ENCODE measurements around the gene TCF7L1. TPM values are rescaled to one million over a fixed set of nuclear protein-coding genes. Genes with fewer than 3 reads are reported as not detected.

Gene TCF7L1
- total RNA-seq, 2 experiments from 2014 or later, result not detected

GRCh38 chr2:85237849-85238565, 104.8 kb downstream of the TCF7L1 start:
- no peak for DNase-seq
- Mint-ChIP-seq H3K36me3 (no peaks in the 10 kb centered on the region), H3K27me3 (peaks cover 22% of the 10 kb centered on the region), H3K27ac (no peak overlapping the region), H3K9me3 (ENCODE audit: low read depth) (no peaks in the 10 kb centered on the region), H3K4me3 (no peak overlapping the region), H3K4me1 (no peaks in the 10 kb centered on the region)
- ATAC-seq, result no peak
- CTCF ChIA-PET, result no interaction called here

- H3K27ac Mint-ChIP-seq, result no peak overlapping the region
- peaks cover 22% of the 10 kb centered on the region for H3K27me3 Mint-ChIP-seq
- H3K4me1 Mint-ChIP-seq, result no peaks in the 10 kb centered on the region
- H3K4me3 Mint-ChIP-seq, result no peak overlapping the region
- CTCF ChIA-PET, result no interaction called here
- H3K36me3 Mint-ChIP-seq, result no peaks in the 10 kb centered on the region
- no peak for DNase-seq
- H3K9me3 Mint-ChIP-seq (ENCODE audit: low read depth), result no peaks in the 10 kb centered on the region
- no peak for ATAC-seq
Measured at GRCh38 chr2:85238607-85239006, 105.4 kb downstream of the TCF7L1 start.

- CTCF ChIA-PET, result no interaction called here
- ATAC-seq (no peak), DNase-seq (no peak)
- H3K9me3 Mint-ChIP-seq (ENCODE audit: low read depth), result no peaks in the 10 kb centered on the region
- H3K27ac Mint-ChIP-seq, result no peak overlapping the region
- no peaks in the 10 kb centered on the region for H3K36me3 Mint-ChIP-seq
- peaks cover 20% of the 10 kb centered on the region for H3K27me3 Mint-ChIP-seq
- H3K4me1 Mint-ChIP-seq, result no peaks in the 10 kb centered on the region
- no peak overlapping the region for H3K4me3 Mint-ChIP-seq
Measured at GRCh38 chr2:85239102-85239501, 105.9 kb downstream of the TCF7L1 start.

GRCh38 chr2:85240055-85240454, 106.9 kb downstream of the TCF7L1 start:
- Mint-ChIP-seq H3K4me1 (no peaks in the 10 kb centered on the region), H3K9me3 (ENCODE audit: low read depth) (no peaks in the 10 kb centered on the region), H3K36me3 (no peaks in the 10 kb centered on the region), H3K27me3 (peaks cover 20% of the 10 kb centered on the region), H3K4me3 (no peak overlapping the region), H3K27ac (no peak overlapping the region)
- ATAC-seq (no peak), DNase-seq (no peak)
- CTCF ChIA-PET, result no interaction called here

- H3K4me1 Mint-ChIP-seq, result no peaks in the 10 kb centered on the region
- CTCF ChIA-PET, result no interaction called here
- no peaks in the 10 kb centered on the region for H3K36me3 Mint-ChIP-seq
- peaks cover 18% of the 10 kb centered on the region for H3K27me3 Mint-ChIP-seq
- no peak overlapping the region for H3K4me3 Mint-ChIP-seq
- ATAC-seq (no peak), DNase-seq (no peak)
- H3K27ac Mint-ChIP-seq, result no peak overlapping the region
- H3K9me3 Mint-ChIP-seq (ENCODE audit: low read depth), result no peaks in the 10 kb centered on the region
Measured at GRCh38 chr2:85242321-85242720, 109.1 kb downstream of the TCF7L1 start.

- Mint-ChIP-seq H3K4me3 (no peak overlapping the region), H3K27ac (no peak overlapping the region), H3K9me3 (ENCODE audit: low read depth) (no peaks in the 10 kb centered on the region), H3K4me1 (no peaks in the 10 kb centered on the region), H3K36me3 (no peaks in the 10 kb centered on the region), H3K27me3 (peaks cover 16% of the 10 kb centered on the region)
- DNase-seq (no peak), ATAC-seq (peak; percentile 27)
- CTCF ChIA-PET, result interaction anchor here (1.0 to 1.8 kb wide), 2 partner anchors 176 to 318 kb away, joined by 3 to 5 read pairs; no protein-coding TSS in a partner anchor
Measured at GRCh38 chr2:85243101-85244072, 110.2 kb downstream of the TCF7L1 start.

GRCh38 chr2:85244828-85245227, 111.6 kb downstream of the TCF7L1 start:
- H3K36me3 Mint-ChIP-seq, result no peaks in the 10 kb centered on the region
- peaks cover 15% of the 10 kb centered on the region for H3K27me3 Mint-ChIP-seq
- no peaks in the 10 kb centered on the region for H3K4me1 Mint-ChIP-seq
- no peak for ATAC-seq
- CTCF ChIA-PET, result interaction anchor here (1.0 to 1.8 kb wide), 2 partner anchors 55 to 319 kb away, joined by 3 to 5 read pairs; no protein-coding TSS in a partner anchor
- no peak overlapping the region for H3K27ac Mint-ChIP-seq
- no peak overlapping the region for H3K4me3 Mint-ChIP-seq
- no peaks in the 10 kb centered on the region for H3K9me3 Mint-ChIP-seq (ENCODE audit: low read depth)
- DNase-seq, result no peak

- Mint-ChIP-seq H3K27me3 (peaks cover 9% of the 10 kb centered on the region), H3K27ac (no peak overlapping the region), H3K9me3 (ENCODE audit: low read depth) (no peaks in the 10 kb centered on the region), H3K4me1 (no peaks in the 10 kb centered on the region), H3K36me3 (no peaks in the 10 kb centered on the region), H3K4me3 (no peak overlapping the region)
- DNase-seq (no peak), ATAC-seq (no peak)
- CTCF ChIA-PET, result interaction anchor here (0.7 to 1.1 kb wide), 2 partner anchors 20 to 53 kb away, joined by 3 to 4 read pairs; no protein-coding TSS in a partner anchor
Measured at GRCh38 chr2:85245891-85246290, 112.7 kb downstream of the TCF7L1 start.

- H3K9me3 Mint-ChIP-seq (ENCODE audit: low read depth), result no peaks in the 10 kb centered on the region
- H3K4me1 Mint-ChIP-seq, result no peaks in the 10 kb centered on the region
- peaks cover 7% of the 10 kb centered on the region for H3K27me3 Mint-ChIP-seq
- no peak for ATAC-seq
- H3K4me3 Mint-ChIP-seq, result no peak overlapping the region
- CTCF ChIA-PET, result interaction anchor here (0.7 to 1.1 kb wide), 3 partner anchors 20 to 54 kb away, joined by 3 to 4 read pairs (median 3); no protein-coding TSS in a partner anchor
- H3K27ac Mint-ChIP-seq, result no peak overlapping the region
- no peak for DNase-seq
- H3K36me3 Mint-ChIP-seq, result no peaks in the 10 kb centered on the region
Measured at GRCh38 chr2:85246348-85246747, 113.2 kb downstream of the TCF7L1 start.

- H3K4me1 Mint-ChIP-seq, result no peaks in the 10 kb centered on the region
- CTCF ChIA-PET, result interaction anchor here (1.1 kb wide), 1 partner anchor 51 kb away, joined by 4 read pairs; no protein-coding TSS in a partner anchor
Measured at GRCh38 chr2:85247610-85248009, 114.4 kb downstream of the TCF7L1 start.

GRCh38 chr2:85248773-85249509, 115.7 kb downstream of the TCF7L1 start:
- H3K27me3 Mint-ChIP-seq, result peaks cover 7% of the 10 kb centered on the region
- H3K36me3 Mint-ChIP-seq, result no peaks in the 10 kb centered on the region
- no peak for DNase-seq
- no peak overlapping the region for H3K4me3 Mint-ChIP-seq
- H3K9me3 Mint-ChIP-seq (ENCODE audit: low read depth), result no peaks in the 10 kb centered on the region
- CTCF ChIA-PET, result interaction anchor here (1.1 kb wide), 1 partner anchor 50 kb away, joined by 4 read pairs; no protein-coding TSS in a partner anchor
- H3K27ac Mint-ChIP-seq, result no peak overlapping the region
- no peaks in the 10 kb centered on the region for H3K4me1 Mint-ChIP-seq
- no peak for ATAC-seq

More at GRCh38 chr2:85247610-85248009, 114.4 kb downstream of the TCF7L1 start:
- Mint-ChIP-seq H3K27me3 (peaks cover 7% of the 10 kb centered on the region), H3K36me3 (no peaks in the 10 kb centered on the region), H3K4me3 (no peak overlapping the region), H3K27ac (no peak overlapping the region), H3K9me3 (ENCODE audit: low read depth) (no peaks in the 10 kb centered on the region)
- DNase-seq, result no peak
- no peak for ATAC-seq

- Mint-ChIP-seq H3K4me3 (no peak overlapping the region), H3K27ac (no peak overlapping the region), H3K4me1 (no peaks in the 10 kb centered on the region), H3K27me3 (peaks cover 7% of the 10 kb centered on the region), H3K36me3 (no peaks in the 10 kb centered on the region), H3K9me3 (ENCODE audit: low read depth) (no peaks in the 10 kb centered on the region)
- no peak for ATAC-seq
- no peak for DNase-seq
- CTCF ChIA-PET, result no interaction called here
Measured at GRCh38 chr2:85250045-85250444, 116.9 kb downstream of the TCF7L1 start.

GRCh38 chr2:85251070-85251616, 118.0 kb downstream of the TCF7L1 start:
- DNase-seq (no peak), ATAC-seq (no peak)
- H3K9me3 Mint-ChIP-seq (ENCODE audit: low read depth), result no peaks in the 10 kb centered on the region
- no peaks in the 10 kb centered on the region for H3K4me1 Mint-ChIP-seq
- CTCF ChIA-PET, result no interaction called here
- peaks cover 7% of the 10 kb centered on the region for H3K27me3 Mint-ChIP-seq
- H3K4me3 Mint-ChIP-seq, result no peak overlapping the region
- no peaks in the 10 kb centered on the region for H3K36me3 Mint-ChIP-seq
- H3K27ac Mint-ChIP-seq, result no peak overlapping the region

All from activated CD8-positive, alpha-beta memory T cell treated with anti-CD3 and anti-CD28 coated beads, Interleukin-2, amount 10 ng/mL, durations not matched to agents 7 days and 5 days (primary cell).